Measurements from ENCODE around the gene GRID1.

GRCh38 chr10:86345859-86346798 lies 20.5 kb downstream of the GRID1 start:
- no peak for TF ChIP-seq FOXA3 (CRISPR knock-in tag; conservative IDR thresholded peaks at IDR 0.05 in 1 of 2, IDR thresholded peaks at IDR 0.05 in 1 of 2)
- no peak for TF ChIP-seq FOXJ3 (CRISPR knock-in tag; IDR thresholded peaks at IDR 0.05)
- no peak for TF ChIP-seq NFE2 (IDR thresholded peaks at IDR 0.05; ENCODE audit: low read depth)
